Activated naive CD8-positive, alpha-beta T cell treated with anti-CD3 and anti-CD28 coated beads for 36 hours (primary cell): ENCODE results near the gene ZNF467. TPM values are rescaled to one million over a fixed set of nuclear protein-coding genes. Genes with fewer than 3 reads are reported as not detected.

Experiments
- DNase-seq: peaks from one replicate; pipeline ENCODE4 v3.0.0; 2021
- H3K27ac Mint-ChIP-seq: one replicate; pipeline ENCODE4 v1.8.0; 2022; ENCODE audit warnings: mild to moderate bottlenecking, moderate library complexity, mixed read lengths
- H3K27me3 Mint-ChIP-seq: one replicate; pipeline ENCODE4 v1.8.0; 2022; ENCODE audit warnings: mild to moderate bottlenecking, mixed read lengths
- H3K36me3 Mint-ChIP-seq: one replicate; pipeline ENCODE4 v1.8.0; 2021; ENCODE audit warnings: mild to moderate bottlenecking, mixed read lengths
- H3K4me1 Mint-ChIP-seq: one replicate; pipeline ENCODE4 v1.8.0; 2021; ENCODE audit warnings: mixed read lengths
- H3K4me3 Mint-ChIP-seq: one replicate; pipeline ENCODE4 v1.8.0; 2022; ENCODE audit warnings: mild to moderate bottlenecking, moderate library complexity, mixed read lengths
- H3K9me3 Mint-ChIP-seq: one replicate; pipeline ENCODE4 v1.8.0; 2022; ENCODE audit warnings: mixed read lengths
- total RNA-seq, 2 experiments: library from RNA; stranded (reverse); gene quantifications; one replicate each; pipeline ENCODE4 v1.2.3, GENCODE V29; 2021

ZNF467 gene
- total RNA-seq, 2 experiments from 2014 or later, result 0.21 to 0.22 TPM

DNA sequence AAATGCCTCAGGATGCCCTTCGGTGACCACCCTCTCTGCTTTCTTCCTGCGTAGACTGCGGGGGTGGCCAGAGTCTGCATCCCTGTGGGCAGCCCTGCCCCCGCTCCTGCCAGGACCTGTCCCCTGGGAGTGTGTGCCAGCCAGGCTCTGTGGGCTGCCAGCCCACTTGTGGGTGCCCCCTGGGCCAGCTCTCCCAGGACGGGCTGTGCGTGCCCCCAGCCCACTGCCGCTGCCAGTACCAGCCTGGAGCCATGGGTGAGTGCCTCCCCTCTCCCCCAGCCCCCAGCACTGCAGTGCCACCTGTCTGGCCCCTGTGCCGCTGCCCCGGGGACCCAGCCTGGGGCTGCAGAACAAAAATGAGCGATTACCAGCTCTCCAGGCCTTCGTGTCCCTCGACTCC is 41.7 kb upstream of the ZNF467 start:
- no peaks in the 10 kb centered on the region for H3K27me3 Mint-ChIP-seq
- no peak overlapping the region for H3K4me3 Mint-ChIP-seq
- DNase-seq, result no peak
- H3K9me3 Mint-ChIP-seq, result no peaks in the 10 kb centered on the region
- no peaks in the 10 kb centered on the region for H3K36me3 Mint-ChIP-seq
- H3K4me1 Mint-ChIP-seq, result no peaks in the 10 kb centered on the region
- H3K27ac Mint-ChIP-seq, result no peak overlapping the region

DNA sequence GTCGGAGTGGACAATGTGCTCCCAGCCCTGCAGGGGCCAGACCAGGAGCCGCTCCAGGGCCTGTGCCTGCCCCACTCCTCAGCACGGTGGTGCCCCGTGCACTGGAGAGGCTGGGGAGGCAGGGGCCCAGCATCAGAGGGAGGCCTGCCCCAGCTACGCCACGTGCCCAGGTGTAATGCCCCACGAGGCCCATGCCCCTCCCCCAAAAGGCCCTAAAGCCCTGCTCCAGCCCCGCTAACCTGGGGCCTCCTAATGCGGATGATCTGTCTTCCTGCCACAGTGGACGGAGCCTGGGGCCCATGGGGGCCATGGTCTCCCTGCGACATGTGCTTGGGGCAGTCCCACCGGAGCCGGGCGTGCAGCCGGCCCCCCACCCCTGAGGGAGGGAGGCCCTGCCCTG is 41.1 kb upstream of the ZNF467 start:
- H3K4me3 Mint-ChIP-seq, result no peak overlapping the region
- H3K36me3 Mint-ChIP-seq, result no peaks in the 10 kb centered on the region
- no peak overlapping the region for H3K27ac Mint-ChIP-seq
- DNase-seq, result no peak
- no peaks in the 10 kb centered on the region for H3K4me1 Mint-ChIP-seq
- H3K27me3 Mint-ChIP-seq, result no peaks in the 10 kb centered on the region
- H3K9me3 Mint-ChIP-seq, result no peaks in the 10 kb centered on the region

DNA sequence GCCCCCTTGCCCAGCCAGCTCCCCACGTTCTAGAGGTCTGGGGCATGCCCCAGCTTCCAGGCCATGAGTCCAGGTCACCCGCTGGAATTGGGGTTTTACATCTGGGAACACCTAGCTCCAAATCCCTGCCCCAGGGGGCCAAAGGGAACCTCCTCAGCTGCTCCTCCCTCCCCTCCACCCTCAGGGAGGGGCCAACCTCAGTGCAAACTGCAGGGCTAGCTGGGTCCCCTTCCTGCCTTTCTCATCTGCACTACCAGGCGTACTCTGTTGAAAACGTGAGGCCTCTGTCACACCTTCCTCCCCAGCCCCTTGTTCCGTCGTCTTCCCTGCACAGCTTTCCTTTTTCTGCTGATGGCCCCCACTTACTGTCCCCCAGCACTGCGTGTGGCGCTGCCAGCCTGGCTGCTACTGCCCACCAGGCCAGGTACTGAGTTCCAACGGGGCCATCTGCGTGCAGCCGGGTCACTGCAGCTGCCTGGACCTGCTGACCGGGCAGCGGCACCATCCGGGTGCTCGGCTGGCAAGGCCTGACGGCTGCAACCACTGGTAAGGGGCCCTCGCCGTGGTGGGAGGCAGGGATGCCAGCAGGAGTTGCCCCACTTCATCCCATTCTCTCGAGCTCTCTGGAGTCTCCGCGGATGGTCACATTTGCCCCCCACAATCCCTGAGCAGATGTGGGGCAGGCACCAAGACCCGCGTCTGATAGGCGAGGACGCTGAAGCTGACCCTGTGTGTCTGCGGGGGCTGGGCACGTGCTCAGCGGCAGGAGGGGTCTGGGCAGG is 40.1 kb upstream of the ZNF467 start:
- no peaks in the 10 kb centered on the region for H3K36me3 Mint-ChIP-seq
- no peak for DNase-seq
- H3K4me1 Mint-ChIP-seq, result no peaks in the 10 kb centered on the region
- no peak overlapping the region for H3K27ac Mint-ChIP-seq
- H3K4me3 Mint-ChIP-seq, result no peak overlapping the region
- no peaks in the 10 kb centered on the region for H3K9me3 Mint-ChIP-seq
- H3K27me3 Mint-ChIP-seq, result no peaks in the 10 kb centered on the region

DNA sequence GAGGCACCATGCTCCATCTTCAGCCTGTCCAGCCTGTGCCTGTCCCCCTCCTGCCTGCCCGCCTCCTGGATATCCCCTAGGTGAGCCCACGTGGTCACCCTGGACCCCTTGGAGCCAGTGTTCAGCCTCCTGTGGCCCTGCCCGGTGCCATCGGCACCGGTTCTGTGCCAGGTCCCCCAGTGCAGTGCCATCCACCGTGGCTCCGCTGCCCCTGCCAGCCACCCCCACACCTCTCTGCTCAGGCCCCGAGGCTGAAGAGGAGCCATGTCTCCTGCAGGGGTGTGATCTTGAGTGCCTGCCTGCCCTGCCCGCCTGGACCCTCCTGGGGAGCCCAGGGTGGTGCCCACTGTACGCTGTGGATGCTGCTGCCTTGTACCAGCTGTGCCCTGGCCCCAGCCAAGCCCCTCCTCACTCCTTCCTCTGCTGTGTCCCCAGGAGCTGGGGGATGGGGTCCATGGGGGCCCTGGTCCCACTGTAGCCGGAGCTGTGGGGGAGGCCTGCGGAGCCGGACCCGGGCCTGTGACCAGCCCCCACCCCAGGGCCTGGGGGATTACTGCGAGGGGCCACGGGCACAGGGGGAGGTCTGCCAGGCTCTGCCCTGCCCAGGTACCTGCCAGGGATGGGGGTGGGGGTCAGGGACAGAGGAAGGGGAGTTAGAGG is 38.6 kb upstream of the ZNF467 start:
- no peaks in the 10 kb centered on the region for H3K36me3 Mint-ChIP-seq
- no peak overlapping the region for H3K4me3 Mint-ChIP-seq
- H3K9me3 Mint-ChIP-seq, result no peaks in the 10 kb centered on the region

GRCh38 chr7:149811221-149811620 is 37.8 kb upstream of the ZNF467 start:
- no peaks in the 10 kb centered on the region for H3K27me3 Mint-ChIP-seq
- no peak overlapping the region for H3K4me3 Mint-ChIP-seq
- DNase-seq, result no peak
- H3K4me1 Mint-ChIP-seq, result no peaks in the 10 kb centered on the region
- H3K36me3 Mint-ChIP-seq, result no peaks in the 10 kb centered on the region
- no peaks in the 10 kb centered on the region for H3K9me3 Mint-ChIP-seq
- H3K27ac Mint-ChIP-seq, result no peak overlapping the region

More for the DNA sequence above, 38.6 kb upstream of the ZNF467 start:
- H3K4me1 Mint-ChIP-seq, result no peaks in the 10 kb centered on the region
- H3K27me3 Mint-ChIP-seq, result no peaks in the 10 kb centered on the region
- H3K27ac Mint-ChIP-seq, result no peak overlapping the region
- no peak for DNase-seq

DNA sequence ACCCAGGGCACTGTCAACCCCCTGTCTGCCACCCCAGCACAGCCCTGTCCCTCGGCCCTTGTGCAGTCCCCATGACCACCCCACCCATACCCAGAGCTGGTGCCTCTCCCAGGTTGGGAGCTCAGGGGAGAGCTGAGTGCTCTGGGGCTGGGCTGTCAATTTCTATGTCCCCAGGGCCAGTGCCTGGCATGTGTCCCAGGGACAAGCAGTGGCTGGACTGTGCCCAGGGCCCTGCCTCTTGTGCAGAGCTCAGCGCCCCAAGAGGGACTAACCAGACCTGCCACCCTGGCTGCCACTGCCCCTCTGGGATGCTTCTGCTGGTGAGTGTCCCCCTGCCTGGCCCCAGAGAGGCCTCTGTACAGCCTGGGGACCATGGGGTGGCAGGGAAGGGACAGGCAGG is 35.8 kb upstream of the ZNF467 start:
- Mint-ChIP-seq H3K9me3 (no peaks in the 10 kb centered on the region), H3K36me3 (no peaks in the 10 kb centered on the region), H3K27me3 (no peaks in the 10 kb centered on the region), H3K27ac (no peak overlapping the region), H3K4me1 (no peaks in the 10 kb centered on the region), H3K4me3 (no peak overlapping the region)
- no peak for DNase-seq

GRCh38 chr7:149808311-149808710 is 34.9 kb upstream of the ZNF467 start:
- no peak for DNase-seq
- H3K27me3 Mint-ChIP-seq, result no peaks in the 10 kb centered on the region
- H3K27ac Mint-ChIP-seq, result no peak overlapping the region
- H3K9me3 Mint-ChIP-seq, result no peaks in the 10 kb centered on the region
- H3K36me3 Mint-ChIP-seq, result no peaks in the 10 kb centered on the region
- H3K4me3 Mint-ChIP-seq, result no peak overlapping the region
- H3K4me1 Mint-ChIP-seq, result no peaks in the 10 kb centered on the region

DNA sequence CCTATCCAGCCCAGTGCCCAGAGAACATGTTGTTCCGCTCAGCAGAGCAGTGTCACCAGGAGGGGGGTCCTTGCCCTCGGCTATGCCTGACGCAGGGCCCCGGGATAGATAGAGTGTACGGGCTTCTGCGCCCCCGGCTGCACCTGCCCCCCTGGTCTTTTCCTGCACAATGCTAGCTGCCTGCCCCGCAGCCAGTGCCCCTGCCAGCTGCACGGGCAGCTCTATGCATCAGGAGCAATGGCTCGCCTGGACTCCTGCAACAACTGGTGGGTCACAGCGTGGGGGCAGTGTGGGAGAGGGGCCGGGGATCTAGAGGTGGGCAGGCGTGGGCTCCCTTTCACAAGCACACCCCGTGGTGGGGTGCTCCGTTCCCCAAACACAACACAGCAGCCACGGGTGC is 33.3 kb upstream of the ZNF467 start:
- H3K36me3 Mint-ChIP-seq, result no peaks in the 10 kb centered on the region
- H3K27me3 Mint-ChIP-seq, result no peaks in the 10 kb centered on the region
- no peak overlapping the region for H3K4me3 Mint-ChIP-seq
- H3K27ac Mint-ChIP-seq, result no peak overlapping the region
- DNase-seq, result no peak
- H3K9me3 Mint-ChIP-seq, result no peaks in the 10 kb centered on the region
- H3K4me1 Mint-ChIP-seq, result no peaks in the 10 kb centered on the region

DNA sequence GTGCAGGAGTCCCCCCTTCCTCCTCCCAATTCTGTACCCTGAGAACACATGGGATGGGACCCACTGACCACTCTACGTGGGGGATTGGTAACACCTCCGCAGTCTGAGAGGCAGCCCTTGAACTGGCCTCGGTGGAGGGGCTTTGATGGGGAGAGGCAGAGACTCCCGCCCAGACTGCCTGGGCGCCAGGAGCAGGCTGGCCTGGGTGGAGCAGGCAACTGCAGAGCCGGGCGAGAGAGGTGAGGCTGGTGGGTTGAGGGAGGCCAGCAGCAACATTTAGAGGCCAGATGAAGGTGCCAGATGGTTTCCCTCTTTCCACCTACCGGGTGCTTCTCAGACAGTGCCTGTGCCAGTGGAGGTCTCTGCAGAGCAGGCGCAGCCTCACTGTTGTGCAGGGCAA is 30.7 kb upstream of the ZNF467 start:
- no peaks in the 10 kb centered on the region for H3K9me3 Mint-ChIP-seq
- H3K4me3 Mint-ChIP-seq, result no peak overlapping the region
- no peak for DNase-seq
- no peaks in the 10 kb centered on the region for H3K36me3 Mint-ChIP-seq
- H3K27ac Mint-ChIP-seq, result no peak overlapping the region
- no peaks in the 10 kb centered on the region for H3K4me1 Mint-ChIP-seq
- no peaks in the 10 kb centered on the region for H3K27me3 Mint-ChIP-seq

- H3K27ac Mint-ChIP-seq, result no peak overlapping the region
- no peaks in the 10 kb centered on the region for H3K27me3 Mint-ChIP-seq
- H3K9me3 Mint-ChIP-seq, result no peaks in the 10 kb centered on the region
- H3K36me3 Mint-ChIP-seq, result no peaks in the 10 kb centered on the region
- no peak overlapping the region for H3K4me3 Mint-ChIP-seq
- DNase-seq, result no peak
- no peaks in the 10 kb centered on the region for H3K4me1 Mint-ChIP-seq
These were observed 30.2 kb upstream of the ZNF467 start for GRCh38 chr7:149803551-149804074.

GRCh38 chr7:149802966-149803365 is 29.6 kb upstream of the ZNF467 start:
- H3K27ac Mint-ChIP-seq, result no peak overlapping the region
- no peaks in the 10 kb centered on the region for H3K4me1 Mint-ChIP-seq
- H3K4me3 Mint-ChIP-seq, result no peak overlapping the region
- H3K9me3 Mint-ChIP-seq, result no peaks in the 10 kb centered on the region
- no peak for DNase-seq
- no peaks in the 10 kb centered on the region for H3K27me3 Mint-ChIP-seq
- H3K36me3 Mint-ChIP-seq, result no peaks in the 10 kb centered on the region

- Mint-ChIP-seq H3K36me3 (no peaks in the 10 kb centered on the region), H3K27me3 (no peaks in the 10 kb centered on the region), H3K27ac (no peak overlapping the region), H3K9me3 (no peaks in the 10 kb centered on the region), H3K4me1 (no peaks in the 10 kb centered on the region), H3K4me3 (no peak overlapping the region)
- no peak for DNase-seq
These were observed 28.4 kb upstream of the ZNF467 start for GRCh38 chr7:149801816-149802215.

DNA sequence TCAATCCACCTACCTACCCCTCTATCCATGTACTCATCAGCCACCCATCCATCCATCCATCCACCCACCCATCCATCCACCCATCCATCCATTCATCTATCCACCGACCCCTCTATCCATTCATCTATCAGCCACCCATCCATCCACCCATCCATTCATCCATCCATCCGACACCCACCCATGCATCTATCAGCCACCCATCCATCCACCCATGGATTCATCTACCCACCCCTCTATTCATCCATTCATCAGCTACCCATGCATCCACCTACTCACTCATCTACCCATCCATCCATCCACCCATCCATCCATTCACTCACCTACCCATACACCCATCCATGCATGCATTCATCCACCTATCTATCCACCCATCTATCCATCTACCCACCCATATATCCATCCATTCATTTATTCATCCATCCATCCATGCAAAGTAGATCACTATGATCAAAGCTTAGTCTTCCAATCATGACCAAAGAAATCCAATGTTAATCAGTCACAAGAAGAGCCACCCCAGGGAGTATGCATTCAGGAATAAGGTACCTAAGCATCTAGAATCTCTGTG is 27.7 kb upstream of the ZNF467 start:
- H3K27me3 Mint-ChIP-seq, result no peaks in the 10 kb centered on the region
- H3K27ac Mint-ChIP-seq, result no peak overlapping the region
- no peaks in the 10 kb centered on the region for H3K4me1 Mint-ChIP-seq
- no peak for DNase-seq
- no peak overlapping the region for H3K4me3 Mint-ChIP-seq
- H3K9me3 Mint-ChIP-seq, result no peaks in the 10 kb centered on the region
- H3K36me3 Mint-ChIP-seq, result no peaks in the 10 kb centered on the region

DNA sequence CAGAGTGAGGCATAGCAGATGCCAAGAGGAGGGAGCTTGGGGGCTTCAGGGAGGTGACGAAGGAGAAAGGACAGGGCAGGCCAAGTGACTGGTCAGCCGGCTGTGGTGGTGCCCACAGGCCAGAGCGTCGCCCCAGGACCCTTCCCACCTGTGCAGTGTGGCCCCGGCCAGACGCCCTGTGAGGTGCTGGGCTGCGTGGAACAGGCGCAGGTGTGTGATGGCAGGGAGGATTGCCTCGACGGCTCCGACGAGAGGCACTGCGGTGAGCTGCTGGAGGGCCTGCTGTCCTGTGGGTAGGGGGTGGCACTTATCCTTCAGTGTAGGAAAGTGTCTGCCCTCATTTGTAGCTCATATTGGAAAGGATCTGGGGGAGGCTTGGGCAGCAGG is 26.8 kb upstream of the ZNF467 start:
- Mint-ChIP-seq H3K4me3 (no peak overlapping the region), H3K27ac (no peak overlapping the region), H3K36me3 (no peaks in the 10 kb centered on the region), H3K9me3 (no peaks in the 10 kb centered on the region), H3K4me1 (no peaks in the 10 kb centered on the region), H3K27me3 (no peaks in the 10 kb centered on the region)
- no peak for DNase-seq

- no peaks in the 10 kb centered on the region for H3K27me3 Mint-ChIP-seq
- H3K4me1 Mint-ChIP-seq, result no peaks in the 10 kb centered on the region
- no peak overlapping the region for H3K4me3 Mint-ChIP-seq
- no peaks in the 10 kb centered on the region for H3K9me3 Mint-ChIP-seq
- H3K27ac Mint-ChIP-seq, result no peak overlapping the region
- no peaks in the 10 kb centered on the region for H3K36me3 Mint-ChIP-seq
- DNase-seq, result peak; percentile 53
These were observed 26.2 kb upstream of the ZNF467 start for GRCh38 chr7:149799397-149800168.
